HG03442 (cell line): Measurements from ENCODE around the gene FFAR4.

ENCODE experiments used
- ATAC-seq: cut with Tn5 transposase; IDR thresholded peaks from one replicate; pipeline ENCODE4 v1.9.1; 2021; ENCODE audit warnings: mild to moderate bottlenecking, moderate library complexity; ENCODE audit not compliant: unreplicated experiment

The FFAR4 gene

DNA sequence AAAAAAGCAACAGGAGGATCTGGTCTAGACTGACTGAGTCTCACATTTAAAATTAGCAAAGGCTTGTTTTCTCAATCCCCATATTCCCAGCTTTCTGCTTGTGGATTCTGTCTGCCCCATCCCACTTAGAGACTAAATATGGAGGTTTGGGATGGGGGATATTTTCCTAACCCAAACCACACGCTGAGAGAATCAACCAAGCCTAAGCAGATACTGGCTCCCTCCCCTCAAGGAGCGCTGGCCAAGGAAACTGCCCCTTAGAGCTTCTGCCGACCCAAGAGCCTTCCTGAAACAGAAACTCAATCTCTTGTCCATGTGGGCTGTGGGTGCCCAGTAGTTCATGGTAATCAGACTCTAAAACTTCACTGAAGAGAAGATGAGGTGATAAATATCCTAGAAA lies 3.9 kb downstream of the FFAR4 start:
- ATAC-seq, result no peak

DNA sequence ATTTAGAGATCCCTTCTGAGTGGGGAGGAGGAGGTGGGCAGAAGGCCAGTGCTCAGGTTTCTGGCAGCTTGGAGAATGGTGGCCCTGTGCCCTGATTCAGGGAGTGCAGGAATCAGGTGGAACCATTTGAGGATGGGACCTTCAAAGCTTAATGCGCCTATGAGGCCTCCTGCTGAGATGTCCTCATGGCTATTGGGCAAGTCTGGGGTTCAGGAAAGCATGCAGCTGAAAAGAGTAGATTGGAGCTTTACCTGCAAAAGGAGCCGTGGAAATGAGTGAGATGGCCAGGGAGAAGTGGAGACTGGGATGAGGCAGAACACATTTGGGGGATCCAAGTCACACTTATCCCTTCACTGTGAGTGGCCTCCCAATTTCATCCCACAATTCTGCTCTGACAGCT lies 6.1 kb downstream of the FFAR4 start:
- ATAC-seq, result no peak

DNA sequence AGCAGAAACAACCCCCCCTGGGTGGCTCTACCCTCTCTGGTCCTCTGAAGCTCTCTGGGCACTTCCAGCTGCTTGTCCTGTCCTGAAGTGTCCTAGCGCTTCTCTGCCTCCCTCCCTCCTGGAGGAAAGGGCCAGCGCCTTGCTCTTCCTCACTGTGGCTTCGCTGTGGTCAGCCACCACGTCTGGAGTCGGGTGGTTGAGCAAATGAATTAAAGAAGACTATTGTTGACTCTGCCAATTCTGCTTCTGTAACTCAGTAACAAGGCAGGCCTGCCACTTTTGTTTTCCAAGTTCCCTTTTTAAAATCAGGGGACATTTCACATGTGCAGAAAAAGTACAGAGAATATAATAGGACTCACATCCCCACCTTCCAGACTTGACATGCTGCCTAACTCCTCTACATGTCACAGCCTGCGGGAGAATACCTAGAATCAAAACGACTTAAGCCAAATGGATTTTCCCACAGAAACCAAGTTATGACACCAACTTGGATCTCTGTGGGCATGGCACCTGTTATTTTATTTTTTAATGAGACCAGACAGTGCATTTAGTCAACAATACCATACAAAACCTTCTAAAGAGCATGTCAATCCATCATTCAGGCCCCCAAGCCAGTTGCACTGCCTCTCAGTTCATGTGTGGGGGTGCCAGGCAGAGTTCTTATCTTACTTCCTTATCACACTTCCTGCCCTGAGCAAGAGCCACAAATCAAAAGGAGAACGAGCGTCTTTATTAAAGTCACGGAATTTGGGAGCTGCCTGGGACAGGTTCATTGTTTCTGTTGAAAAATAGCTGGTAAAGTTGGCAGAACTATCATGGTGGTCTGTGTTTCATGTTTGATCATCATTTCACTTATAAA lies 6.8 kb downstream of the FFAR4 start:
- no peak for ATAC-seq

DNA sequence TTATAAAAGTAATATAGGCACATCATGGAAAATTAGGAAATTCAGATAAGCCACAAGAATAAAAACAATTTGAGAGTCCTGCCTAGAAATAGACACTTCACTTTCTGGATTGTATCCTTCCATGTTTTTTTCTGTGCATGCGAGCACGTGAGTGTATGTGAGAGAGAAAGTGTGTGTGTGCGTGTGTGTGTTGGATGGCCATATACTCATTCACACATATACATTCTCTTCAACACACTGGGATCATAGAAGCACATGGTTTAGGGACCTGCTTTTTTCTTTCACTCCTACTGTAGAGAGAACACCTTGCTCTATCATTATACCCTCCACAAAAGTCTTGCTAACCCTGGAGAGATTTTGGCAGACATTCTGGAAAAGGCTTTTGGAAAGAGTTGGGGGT lies 7.5 kb downstream of the FFAR4 start:
- ATAC-seq, result no peak

DNA sequence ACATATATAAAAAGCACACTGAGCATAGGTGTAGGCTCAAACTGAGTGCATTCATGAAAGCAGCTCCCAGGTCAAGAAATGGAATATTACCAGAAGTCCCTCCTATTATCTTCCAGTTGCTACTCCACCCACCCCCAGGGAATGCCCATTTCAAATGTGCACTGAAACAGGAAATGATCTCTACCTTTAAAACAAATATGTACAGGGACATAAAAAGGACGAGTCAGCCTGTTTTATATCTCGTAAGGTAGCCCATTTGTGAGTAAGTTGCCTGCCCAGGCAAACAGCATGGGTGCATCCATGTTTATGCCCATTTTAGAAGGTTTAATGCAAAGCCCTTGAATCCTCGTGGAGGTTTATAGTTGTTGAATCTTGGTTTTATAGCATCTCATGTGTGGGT lies 10.4 kb downstream of the FFAR4 start:
- ATAC-seq, result no peak

DNA sequence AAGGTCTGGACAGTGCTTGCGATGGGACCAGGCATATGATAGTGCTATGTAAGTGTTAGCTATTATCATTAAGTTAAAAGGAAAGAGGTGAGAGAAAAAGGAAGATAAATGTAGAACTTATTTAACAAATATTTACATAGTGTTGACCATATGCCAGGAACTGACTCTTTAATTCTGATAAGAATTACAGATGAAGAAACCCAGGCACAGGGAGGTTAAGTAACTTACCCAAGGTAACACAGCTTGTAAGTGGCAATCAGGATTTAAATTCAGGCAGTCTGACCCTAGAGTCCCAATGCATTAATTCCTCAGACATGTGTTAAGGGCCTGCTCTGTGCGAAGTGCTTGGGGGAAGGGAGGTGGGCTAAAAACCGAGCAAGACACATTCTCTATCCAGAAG lies 11.1 kb downstream of the FFAR4 start:
- ATAC-seq, result no peak

DNA sequence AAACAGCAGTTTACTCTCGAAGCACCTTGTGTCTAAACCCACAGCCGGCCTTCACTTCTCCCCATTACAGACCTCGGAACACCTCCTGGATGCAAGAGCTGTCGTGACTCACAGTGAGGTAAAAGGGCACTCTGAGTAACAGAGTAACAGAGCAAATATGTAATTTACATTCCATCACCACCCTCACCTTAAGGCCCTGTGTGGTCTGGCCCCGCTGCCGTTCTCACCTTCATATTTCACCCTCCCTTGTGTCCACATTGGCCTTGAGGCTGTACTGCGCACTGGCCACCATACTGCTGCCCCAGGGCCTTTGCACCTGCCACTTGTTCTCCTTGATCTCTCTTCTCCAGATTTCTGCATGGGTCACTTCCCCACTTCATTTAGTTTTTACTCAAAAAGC lies 12.6 kb downstream of the FFAR4 start:
- no peak for ATAC-seq

DNA sequence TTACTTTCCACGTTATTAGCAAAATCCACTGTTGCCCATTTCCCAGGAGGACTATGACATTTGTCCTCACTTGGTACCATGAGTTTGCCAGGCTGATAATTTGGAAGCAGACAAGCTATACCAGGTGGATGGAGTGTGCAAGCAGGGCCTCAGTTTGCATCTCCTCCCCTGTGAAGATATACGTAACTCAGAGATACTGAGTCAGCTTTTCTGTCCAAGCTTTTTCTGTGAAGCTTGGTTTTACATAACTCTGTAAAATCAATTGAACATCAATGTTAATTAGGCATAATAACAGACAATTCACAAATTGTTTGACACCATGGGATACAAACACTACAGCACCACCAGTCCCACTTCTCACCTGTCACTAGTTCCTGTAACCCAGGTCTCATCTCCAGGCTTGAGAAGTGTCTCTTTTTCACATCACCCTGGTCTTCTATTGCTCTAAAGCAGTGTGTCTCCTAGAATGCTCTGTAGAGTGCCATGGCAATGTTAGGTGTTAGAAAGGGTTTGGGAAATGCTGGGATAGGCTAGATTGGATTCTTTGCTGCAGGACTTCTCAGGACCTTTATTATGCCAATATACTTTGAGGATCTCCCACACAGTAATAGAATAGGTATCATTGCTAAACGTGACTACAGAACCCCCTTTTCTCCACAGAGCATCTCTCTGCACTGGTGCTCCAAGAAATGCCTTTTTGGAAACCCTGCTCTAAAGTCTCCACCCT lies 13.7 kb downstream of the FFAR4 start:
- no peak for ATAC-seq

DNA sequence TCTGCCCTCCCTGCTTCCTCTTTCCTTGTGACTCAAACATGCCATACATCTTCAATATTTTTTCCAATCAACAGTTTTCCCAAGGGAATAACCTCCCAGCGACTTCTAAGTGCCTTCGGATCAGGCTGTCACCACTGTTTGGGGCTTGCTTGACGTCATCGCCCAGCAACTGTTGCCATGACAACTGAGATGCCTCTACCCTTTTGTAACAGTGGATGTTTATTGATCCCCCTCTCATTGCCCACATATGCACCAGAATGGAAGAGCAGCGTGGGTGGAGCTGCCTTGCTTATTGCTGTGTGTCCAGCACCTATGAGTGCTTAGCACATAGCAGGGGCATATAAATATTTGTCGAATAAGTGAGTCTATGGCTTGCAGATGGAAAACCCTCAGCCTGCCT lies 14.4 kb downstream of the FFAR4 start:
- no peak for ATAC-seq

DNA sequence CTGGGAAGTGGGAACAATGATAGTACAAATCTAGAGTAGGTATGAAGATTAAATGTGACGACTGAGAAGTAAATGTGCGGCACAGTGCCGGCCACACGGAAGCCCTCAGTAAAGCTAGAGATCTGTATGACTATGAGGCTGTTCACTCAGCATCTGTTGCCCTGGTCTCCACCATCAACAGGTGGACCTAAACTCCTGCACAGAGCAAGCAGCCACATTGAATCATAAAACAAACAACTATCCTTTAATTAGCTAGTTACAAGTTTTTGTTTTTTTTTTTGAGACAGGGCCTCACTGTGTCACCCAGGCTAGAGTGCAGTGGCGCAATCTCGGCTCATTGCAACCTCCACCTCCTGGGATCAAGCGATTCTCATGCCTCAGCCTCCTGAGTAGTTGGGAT lies 18.0 kb downstream of the FFAR4 start:
- no peak for ATAC-seq

DNA sequence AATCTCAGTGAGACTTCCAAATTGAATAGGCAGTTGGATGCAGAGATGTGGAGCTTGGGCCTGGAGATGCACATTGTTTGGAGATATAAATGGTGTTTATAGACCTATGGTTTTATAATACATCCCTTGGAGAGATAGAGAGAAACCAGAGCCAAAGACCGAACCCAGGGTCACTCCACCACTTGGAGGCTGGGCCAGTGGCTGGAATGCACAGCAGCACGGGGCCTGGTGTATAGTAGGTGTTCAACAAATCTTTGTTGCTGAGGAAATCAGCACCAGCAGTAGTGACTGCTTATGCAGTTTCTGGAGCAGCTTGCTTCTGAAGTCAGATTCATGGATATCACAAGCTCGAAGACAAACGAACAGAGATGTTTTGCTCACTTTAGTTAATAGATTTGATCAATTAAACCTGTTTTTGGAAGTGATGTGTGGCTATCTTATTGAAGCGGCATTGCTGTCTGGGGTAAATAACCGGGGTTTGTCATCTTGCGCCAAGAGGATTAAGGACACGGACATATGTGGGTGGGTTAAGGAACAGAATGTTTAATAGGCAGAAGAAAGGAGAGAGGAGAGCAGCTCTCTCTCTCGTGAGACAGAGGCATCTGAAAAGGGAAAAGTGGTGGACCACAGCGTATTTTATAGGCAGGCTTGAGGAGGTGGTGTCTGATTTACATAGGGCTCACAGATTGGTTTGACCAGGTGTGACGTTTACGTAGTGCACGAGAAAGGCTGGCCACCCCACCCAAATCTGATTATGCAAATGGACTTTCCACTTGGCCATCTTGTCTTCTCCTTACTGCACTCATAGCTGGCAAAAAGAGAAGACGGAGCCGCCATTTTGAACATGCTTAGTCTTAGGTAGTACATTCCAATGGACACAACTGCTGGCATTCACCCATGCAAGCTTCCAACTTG lies 23.4 kb downstream of the FFAR4 start:
- no peak for ATAC-seq

DNA sequence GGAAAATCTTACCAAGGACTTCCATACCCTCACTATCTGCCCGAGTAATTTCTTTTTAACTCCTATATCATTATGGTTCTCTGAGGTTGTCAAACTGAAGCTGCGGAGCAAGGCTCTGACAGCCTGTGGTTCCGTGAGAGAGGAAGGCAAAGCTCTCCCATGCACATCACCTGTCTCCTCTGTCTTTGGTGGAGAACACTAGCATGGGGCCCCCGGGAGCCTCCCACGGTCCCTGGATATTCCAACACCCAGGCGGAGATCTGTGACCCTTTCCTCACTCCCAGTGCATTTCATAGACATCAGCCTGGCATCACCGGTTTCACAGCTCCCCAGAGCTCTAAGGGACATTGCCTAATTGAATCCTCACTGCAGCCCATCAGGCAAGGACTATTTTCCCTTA lies 24.2 kb downstream of the FFAR4 start:
- ATAC-seq, result no peak

DNA sequence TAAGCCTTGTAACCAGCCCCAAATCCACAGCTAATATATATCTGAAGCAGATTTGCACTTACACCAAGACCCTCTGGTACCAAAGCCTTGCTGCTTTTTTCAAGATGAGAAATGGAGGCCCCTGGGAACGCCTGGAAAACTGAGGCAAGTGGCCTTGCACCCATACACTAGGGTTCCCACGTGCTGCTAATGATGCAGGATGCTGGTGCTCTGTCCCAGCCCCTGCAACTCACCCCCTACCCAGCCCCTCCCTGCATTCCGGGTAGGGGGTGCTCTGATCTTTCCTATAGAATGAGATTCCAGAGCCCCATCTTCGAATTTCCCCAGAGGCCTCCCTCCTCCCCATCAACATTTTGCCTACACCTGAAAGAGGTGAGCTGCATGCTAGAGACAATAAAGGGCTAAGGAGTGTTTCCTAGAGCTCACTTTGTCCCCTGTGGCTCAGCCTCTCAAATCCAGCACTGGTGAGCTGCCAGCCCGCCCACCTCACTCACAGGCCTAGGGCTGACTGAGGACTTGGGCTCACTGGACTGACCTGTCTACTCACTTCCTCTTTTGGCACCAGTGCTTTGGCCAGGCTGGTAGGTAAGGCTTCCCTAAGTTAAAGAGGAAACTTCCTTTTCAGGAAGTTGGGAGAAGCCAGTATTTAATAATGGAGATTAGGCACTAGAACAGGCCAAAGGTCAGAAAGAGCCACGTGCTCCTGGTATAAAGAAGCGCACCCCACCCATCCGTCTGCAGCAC lies 24.8 kb downstream of the FFAR4 start:
- ATAC-seq, result no peak

DNA sequence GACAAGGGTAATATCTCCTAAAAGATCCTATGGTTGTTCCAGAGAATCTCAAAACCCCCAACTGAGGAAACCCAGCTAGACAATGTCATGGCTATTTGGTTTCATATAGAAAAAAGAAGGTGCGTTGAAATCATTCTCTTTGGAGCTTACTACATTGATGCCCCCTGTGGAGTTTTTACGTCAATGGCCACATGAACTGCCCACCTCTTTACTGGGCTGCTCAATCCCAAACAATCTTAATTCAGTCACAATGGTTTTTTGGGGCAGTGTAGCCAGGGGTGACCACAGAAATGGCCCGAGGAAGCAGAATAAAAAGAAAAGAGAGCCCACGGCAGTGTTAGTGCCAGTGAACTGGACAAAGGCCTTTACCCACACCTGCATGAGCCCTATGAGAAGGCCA lies 26.8 kb downstream of the FFAR4 start:
- no peak for ATAC-seq

DNA sequence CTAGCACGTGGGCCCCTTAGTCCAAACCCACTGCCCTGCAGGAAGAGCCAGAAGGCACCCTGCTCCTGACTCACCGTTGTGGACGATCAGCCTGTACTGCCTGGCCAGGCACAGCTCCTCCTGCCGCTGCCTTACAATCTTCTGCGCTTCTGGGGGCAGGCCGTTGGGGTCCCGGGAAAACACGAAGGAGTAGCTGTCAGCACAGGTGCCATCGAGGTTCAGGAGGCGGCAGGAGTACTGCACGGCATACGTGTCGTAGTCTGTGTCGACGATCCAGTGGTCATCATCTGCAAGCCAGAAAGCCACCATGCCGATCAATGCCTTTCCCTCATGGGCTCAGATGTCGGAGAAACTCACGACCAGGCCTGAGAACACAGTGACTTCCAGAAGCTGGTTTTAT lies 27.3 kb downstream of the FFAR4 start:
- ATAC-seq, result no peak

DNA sequence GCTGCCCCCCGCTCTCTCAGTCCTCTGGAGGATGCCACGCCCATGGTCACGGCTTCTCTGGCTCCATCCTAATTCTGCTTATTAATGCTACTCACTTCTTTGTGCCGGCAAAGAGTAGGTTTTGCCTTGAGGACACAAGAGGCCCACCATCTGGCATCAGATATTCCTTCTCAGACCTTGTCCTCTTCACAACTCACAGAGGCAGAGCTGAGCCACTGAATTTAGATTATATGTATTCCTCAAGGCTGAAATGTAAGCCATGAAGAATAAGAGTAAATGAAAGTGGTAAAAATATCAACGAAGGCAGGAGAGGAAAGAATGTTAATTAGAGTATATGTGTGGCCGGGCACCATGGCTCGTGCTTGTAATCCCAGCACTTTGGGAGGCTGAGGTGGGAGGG lies 28.1 kb downstream of the FFAR4 start:
- ATAC-seq, result no peak

DNA sequence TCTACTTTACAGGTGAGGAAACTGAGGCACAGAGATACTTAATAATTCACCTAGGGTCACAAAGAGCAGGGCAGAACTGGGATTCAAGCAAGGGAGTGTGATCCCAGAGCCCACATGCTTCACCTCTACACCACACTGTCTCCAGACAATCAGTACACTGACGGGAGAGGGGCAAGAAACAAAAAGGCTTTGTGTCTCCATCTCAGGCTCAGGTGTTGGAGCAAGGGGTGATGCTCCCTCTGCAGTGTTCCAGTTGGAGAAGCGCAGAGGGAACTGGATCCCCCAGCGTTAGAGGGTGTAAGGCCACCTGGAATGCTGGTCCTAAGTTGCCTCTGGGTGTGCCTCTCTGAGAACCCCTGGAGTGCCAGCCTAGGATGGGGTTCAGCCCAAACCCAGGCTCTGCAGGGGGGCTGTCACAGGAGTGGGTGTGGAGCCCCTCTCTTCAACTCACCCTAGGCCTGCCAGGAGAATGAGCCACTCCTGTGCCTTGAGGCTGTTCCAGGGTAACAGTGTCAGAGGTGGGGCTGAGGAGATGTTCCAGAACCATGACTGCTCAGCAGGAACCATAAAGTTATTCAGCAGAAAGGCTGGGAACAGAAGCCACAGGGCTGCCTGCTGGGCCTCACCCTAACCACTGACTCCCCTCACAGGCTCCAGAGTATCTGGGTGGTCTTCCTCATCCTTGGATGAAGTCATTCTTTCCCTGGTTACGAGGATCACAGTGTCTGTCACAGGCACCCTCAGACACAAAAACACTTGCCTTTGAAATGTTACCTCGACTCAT lies 29.1 kb downstream of the FFAR4 start:
- no peak for ATAC-seq

DNA sequence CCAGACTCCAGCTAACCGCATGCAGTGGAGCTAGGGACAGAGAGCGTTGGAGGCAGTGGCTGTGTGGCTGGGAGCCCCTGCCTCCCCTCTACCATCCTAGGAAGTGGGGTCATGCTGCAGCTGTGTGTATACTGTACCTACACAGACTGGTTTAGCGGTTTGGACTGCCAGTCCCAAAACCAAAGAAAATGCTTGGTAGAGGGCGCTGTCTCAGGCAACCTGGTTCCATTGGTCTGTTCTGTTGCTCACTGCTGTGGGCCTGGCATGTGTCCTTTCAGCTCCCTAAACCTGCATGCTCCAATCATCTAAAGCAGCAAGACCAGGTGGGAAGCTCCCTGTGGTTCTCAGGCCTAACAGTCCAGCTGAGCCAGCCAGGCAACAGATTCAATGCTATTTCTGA lies 30.1 kb downstream of the FFAR4 start:
- no peak for ATAC-seq

DNA sequence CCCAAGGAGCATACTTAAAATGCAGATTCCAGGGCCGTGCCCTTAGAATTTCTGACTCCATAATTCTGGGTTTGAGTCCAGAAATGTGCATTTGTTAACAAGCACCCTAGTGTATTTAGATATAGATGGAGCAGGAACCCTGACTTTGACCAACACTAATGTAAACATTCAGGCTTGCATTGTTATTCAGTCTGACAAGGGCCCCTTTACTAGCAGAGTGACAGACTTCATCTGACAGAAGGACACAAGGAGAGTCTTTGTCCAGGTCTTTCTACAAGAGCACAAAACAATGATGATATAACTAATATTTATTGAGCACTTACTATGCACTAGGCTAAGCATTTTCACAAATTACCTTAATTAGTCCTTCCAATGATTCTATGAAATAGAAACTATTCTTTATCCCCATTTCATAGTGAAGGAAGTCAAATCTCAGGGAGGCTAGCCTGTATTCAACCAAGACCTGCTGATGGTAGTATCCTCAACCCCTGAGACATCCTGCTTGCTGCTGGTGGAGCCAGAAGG lies 30.7 kb downstream of the FFAR4 start:
- ATAC-seq, result no peak

DNA sequence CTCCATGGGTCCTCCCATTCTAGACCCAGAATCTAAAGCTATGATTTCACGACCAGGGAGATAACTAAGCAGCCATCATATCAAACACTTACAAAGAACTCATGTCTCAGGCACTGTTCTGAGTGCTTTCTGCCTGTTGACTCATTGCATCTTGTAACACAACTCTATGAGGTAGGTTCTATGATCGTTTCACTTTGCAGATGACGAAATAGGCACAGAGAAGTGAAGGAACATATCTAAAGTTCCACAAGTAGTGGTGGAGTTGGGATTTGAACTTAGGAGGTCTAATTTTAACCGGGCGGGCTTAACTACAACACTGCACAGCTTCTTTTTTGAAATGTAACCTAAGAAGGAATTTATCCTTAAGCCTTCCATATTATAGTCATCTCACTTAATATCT lies 31.7 kb downstream of the FFAR4 start:
- no peak for ATAC-seq
